Liver (tissue), 9 donors: ENCODE data around the gene MRFAP1. TPM values are rescaled to one million over a fixed set of nuclear protein-coding genes. Genes with fewer than 3 reads are reported as not detected.
A peak's percentile ranks its signal among the peaks of the same experiment; 100 is the strongest.

ENCODE experiments used
- DNase-seq: peaks from one replicate; pipeline ENCODE4 v3.0.0-alpha.2; 2017; ENCODE audit warnings: low spot score
- H3K27ac ChIP-seq, 2 donors: one replicate each; pipeline ENCODE4 v1.7.0; 2013; ENCODE audit warnings: inconsistent platforms in 2 of 2, low read length in 2 of 2, control low read depth in 1 of 2, low read depth in 1 of 2, mild to moderate bottlenecking in 1 of 2
- H3K27me3 ChIP-seq, 4 donors: one replicate each; pipeline versions ENCODE4 v1.6.1 to v1.7.0; 2013; ENCODE audit warnings: low read length in 3 of 4, inconsistent platforms in 1 of 4, mild to moderate bottlenecking in 1 of 4, moderate library complexity in 1 of 4; ENCODE audit not compliant: control insufficient read depth in 4 of 4, insufficient read depth in 4 of 4
- H3K36me3 ChIP-seq, 4 donors: one replicate each; pipeline versions ENCODE4 v1.6.1 to v1.7.0; 2013; ENCODE audit warnings: low read length in 3 of 4, mild to moderate bottlenecking in 3 of 4, low read depth in 1 of 4, moderate library complexity in 1 of 4; ENCODE audit not compliant: control insufficient read depth in 4 of 4, insufficient read depth in 3 of 4
- H3K4me1 ChIP-seq, 4 donors: one replicate each; pipeline versions ENCODE4 v1.6.1 to v1.7.0; 2013; ENCODE audit warnings: low read length in 3 of 4, mild to moderate bottlenecking in 3 of 4, moderate library complexity in 1 of 4; ENCODE audit not compliant: control insufficient read depth in 4 of 4, insufficient read depth in 4 of 4
- H3K4me3 ChIP-seq, 3 donors: one replicate each; pipeline versions ENCODE4 v1.6.1 to v1.7.0; 2013; ENCODE audit warnings: low read length in 3 of 3, control low read depth in 1 of 3, low read depth in 1 of 3, mild to moderate bottlenecking in 1 of 3
- H3K9ac ChIP-seq, 2 donors: one replicate each; pipeline ENCODE4 v1.7.0; 2013; ENCODE audit warnings: low read length in 2 of 2, mild to moderate bottlenecking in 2 of 2, moderate library complexity in 2 of 2, control low read depth in 1 of 2, low read depth in 1 of 2
- H3K9me3 ChIP-seq, 4 donors: one replicate each; pipeline versions ENCODE4 v1.6.1 to v1.7.0; 2013; ENCODE audit warnings: low read length in 3 of 4; ENCODE audit not compliant: control insufficient read depth in 4 of 4
- ATF3 ChIP-seq: IDR thresholded peaks from 2 replicates; pipeline ENCODE4 v1.6.1; 2016; ENCODE audit warnings: antibody characterized with exemption
- CTCF ChIP-seq: fragments of 150-350 bp; IDR thresholded peaks from 2 replicates; pipeline ENCODE4 v1.5.1; 2017; ENCODE audit warnings: improper control_type of control experiment, low read depth, low read length; ENCODE audit not compliant: missing input control
- EGR1 ChIP-seq, 2 donors: IDR thresholded peaks; 2 replicates each; pipeline ENCODE4 v1.6.1; 2016 to 2018; ENCODE audit warnings: antibody characterized with exemption in 2 of 2, low read depth in 2 of 2
- FOXA1 ChIP-seq: IDR thresholded peaks from 2 replicates; pipeline ENCODE4 v1.6.1; 2016; ENCODE audit warnings: antibody characterized with exemption
- FOXA2 ChIP-seq: IDR thresholded peaks from 2 replicates; pipeline ENCODE4 v1.6.1; 2016; ENCODE audit warnings: antibody characterized with exemption
- GABPA ChIP-seq, 2 donors: IDR thresholded peaks in 1 of 2; conservative IDR thresholded peaks in 1 of 2; 2 replicates each; pipeline ENCODE4 v1.6.1; 2016; ENCODE audit warnings: antibody characterized with exemption in 2 of 2, mild to moderate bottlenecking in 1 of 2, moderate library complexity in 1 of 2
- HNF4A ChIP-seq, 2 donors: conservative IDR thresholded peaks; 2 replicates each; pipeline ENCODE4 v1.6.1; 2016; ENCODE audit warnings: antibody characterized with exemption in 2 of 2, mild to moderate bottlenecking in 2 of 2
- HNF4G ChIP-seq: IDR thresholded peaks from 2 replicates; pipeline ENCODE4 v1.6.1; 2016; ENCODE audit warnings: antibody characterized with exemption
- JUND ChIP-seq, 2 donors: IDR thresholded peaks; 2 replicates each; pipeline ENCODE4 v1.6.1; 2016; ENCODE audit warnings: antibody characterized with exemption in 2 of 2
- MAX ChIP-seq: IDR thresholded peaks from 2 replicates; pipeline ENCODE4 v1.6.1; 2016; ENCODE audit warnings: antibody characterized with exemption
- NR2F2 ChIP-seq: IDR thresholded peaks from 2 replicates; pipeline ENCODE4 v1.6.1; 2016; ENCODE audit warnings: antibody characterized with exemption
- RAD21 ChIP-seq, 2 donors: IDR thresholded peaks; 2 replicates each; pipeline ENCODE4 v1.6.1; 2016; ENCODE audit warnings: antibody characterized with exemption in 2 of 2, mild to moderate bottlenecking in 2 of 2
- REST ChIP-seq: IDR thresholded peaks from 2 replicates; pipeline ENCODE4 v1.6.1; 2016; ENCODE audit warnings: antibody characterized with exemption, mild to moderate bottlenecking
- RXRA ChIP-seq, 2 donors: IDR thresholded peaks; 2 replicates each; pipeline ENCODE4 v1.6.1; 2017 to 2018; ENCODE audit warnings: antibody characterized with exemption in 2 of 2, mild to moderate bottlenecking in 1 of 2
- SP1 ChIP-seq: IDR thresholded peaks from 2 replicates; pipeline ENCODE4 v1.6.1; 2018; ENCODE audit warnings: antibody characterized with exemption, mild to moderate bottlenecking
- TAF1 ChIP-seq: conservative IDR thresholded peaks from 2 replicates; pipeline ENCODE4 v1.6.1; 2016; ENCODE audit warnings: antibody characterized with exemption, mild to moderate bottlenecking
- YY1 ChIP-seq: IDR thresholded peaks from 2 replicates; pipeline ENCODE4 v1.6.1; 2016; ENCODE audit warnings: antibody characterized with exemption, mild to moderate bottlenecking
- ZBTB33 ChIP-seq: IDR thresholded peaks from 2 replicates; pipeline ENCODE4 v1.6.1; 2016; ENCODE audit warnings: antibody characterized with exemption
- WGBS: extraction: QIAGEN DNeasy Blood & Tissue Kit; methylation state at CpG from one replicate; pipeline ENCODE4 v1.1.7; 2013; 5-methylcytosine and 5-hydroxymethylcytosine counted together
- polyA plus RNA-seq, 2 donors: library from polyadenylated mRNA; stranded (reverse) in 1 of 2; unstranded in 1 of 2; fragments of 200-250 nt in 1 of 2; fragments of >200 nt in 1 of 2; fragmentation: Nextera tagmentation in 1 of 2; extraction: Ambion mirVana in 1 of 2; gene quantifications; one replicate each; pipeline versions ENCODE4 v1.2.1 to v1.2.3, GENCODE V29; 2013 to 2015
- total RNA-seq, 2 donors: library from RNA; depleted of rRNA; stranded (reverse); fragments of >200 nt; gene quantifications; one replicate each; pipeline ENCODE4 v1.2.3, GENCODE V29; 2014
- donor health status: healthy.
- donor health status: healthy.
- donor health status: healthy.
- donor health status: healthy.
- donor health status: healthy.

The MRFAP1 gene
- total and polyA plus RNA-seq, 4 donors: 78.5 to 176 (median 104) TPM

- H3K9ac ChIP-seq: no peak overlapping the region
- 58% methylated on average over 65 of the region's 65 CpGs for WGBS
- H3K27me3 ChIP-seq: no peaks in the 10 kb centered on the region
- H3K4me3 ChIP-seq: no peak overlapping the region
- H3K27ac ChIP-seq: no peak overlapping the region
- no peak for TF ChIP-seq SP1
- TF ChIP-seq HNF4G: no peak
- TF ChIP-seq CTCF: no peak
- no peak for TF ChIP-seq RAD21 (IDR thresholded peaks at IDR 0.05)
- TF ChIP-seq GABPA (IDR thresholded peaks at IDR 0.05 in 1 of 2, conservative IDR thresholded peaks at IDR 0.05 in 1 of 2): no peak
- no peak for TF ChIP-seq ATF3
- no peak for TF ChIP-seq TAF1
- TF ChIP-seq FOXA1: no peak
- TF ChIP-seq HNF4A (conservative IDR thresholded peaks at IDR 0.05): no peak
- no peaks in the 10 kb centered on the region for H3K9me3 ChIP-seq
- no peaks in the 10 kb centered on the region for H3K36me3 ChIP-seq
- DNase-seq: no peak
- H3K4me1 ChIP-seq: peaks cover 0 to 10% (median 4%) of the 10 kb centered on the region in 4 donors
Observed at GRCh38 chr4:6657242-6658208, 17.0 kb downstream of the MRFAP1 start.

GRCh38 chr4:6658209-6658595 lies 17.7 kb downstream of the MRFAP1 start:
- H3K9ac ChIP-seq: no peak overlapping the region
- peak overlapping the region in 1 of 3 donors; percentile 49 for H3K4me3 ChIP-seq
- no peak for DNase-seq
- no peaks in the 10 kb centered on the region for H3K9me3 ChIP-seq
- peaks cover 0 to 2% (median under 1%) of the 10 kb centered on the region in 4 donors for H3K27me3 ChIP-seq
- peaks cover 0 to 10% (median 4%) of the 10 kb centered on the region in 4 donors for H3K4me1 ChIP-seq
- 80% methylated on average over 7 of the region's 7 CpGs for WGBS
- H3K36me3 ChIP-seq: no peaks in the 10 kb centered on the region
- no peak overlapping the region for H3K27ac ChIP-seq
- TF ChIP-seq REST: no peak
- no peak for TF ChIP-seq ZBTB33
- no peak for TF ChIP-seq RAD21 (IDR thresholded peaks at IDR 0.05)
- no peak for TF ChIP-seq ATF3
- no peak for TF ChIP-seq FOXA2
- TF ChIP-seq RXRA (IDR thresholded peaks at IDR 0.05): no peak
- no peak for TF ChIP-seq NR2F2
- TF ChIP-seq FOXA1: no peak
- TF ChIP-seq GABPA (IDR thresholded peaks at IDR 0.05 in 1 of 2, conservative IDR thresholded peaks at IDR 0.05 in 1 of 2): no peak
- no peak for TF ChIP-seq CTCF
- TF ChIP-seq YY1: no peak
- TF ChIP-seq TAF1: no peak
- no peak for TF ChIP-seq EGR1 (IDR thresholded peaks at IDR 0.05; ENCODE audit: low read depth in 2 of 2)
- TF ChIP-seq SP1: no peak
- TF ChIP-seq HNF4A (conservative IDR thresholded peaks at IDR 0.05): no peak
- no peak for TF ChIP-seq MAX
- TF ChIP-seq JUND (IDR thresholded peaks at IDR 0.05): no peak
